GM10266 (cell line): ENCODE measurements around the gene DAZAP1.

Source experiments
- DNase-seq: peaks from one replicate; pipeline ENCODE4 v3.0.0; 2012; ENCODE audit errors: extremely low spot score
- CTCF ChIP-seq: IDR thresholded peaks from 2 replicates; pipeline ENCODE4 v1.5.1; 2012; ENCODE audit warnings: mild to moderate bottlenecking, low read depth; ENCODE audit not compliant: control insufficient read depth, insufficient read depth; ENCODE audit errors: missing control alignments

The DAZAP1 gene

GRCh38 chr19:1450735-1451731 lies 43.6 kb downstream of the DAZAP1 start:
- no peak for TF ChIP-seq CTCF
- no peak for DNase-seq

- DNase-seq, result no peak
- TF ChIP-seq CTCF, result no peak
Observed at GRCh38 chr19:1451916-1452801, 44.8 kb downstream of the DAZAP1 start.

- TF ChIP-seq CTCF, result no peak
- no peak for DNase-seq
Observed at GRCh38 chr19:1452802-1453524, 45.6 kb downstream of the DAZAP1 start.

GRCh38 chr19:1453525-1454364 lies 46.4 kb downstream of the DAZAP1 start:
- TF ChIP-seq CTCF, result no peak
- DNase-seq, result no peak

- DNase-seq, result no peak
- TF ChIP-seq CTCF, result no peak
Observed at GRCh38 chr19:1455002-1455335, 47.6 kb downstream of the DAZAP1 start.
